Nephron (organoid): ENCODE measurements around the gene FRMD1.
A peak's percentile ranks its signal among the peaks of the same experiment; 100 is the strongest.

Experiments used
- H3K27ac Mint-ChIP-seq, 3 experiments: 2 replicates each; pipeline ENCODE4 v1.8.0; 2020; ENCODE audit warnings: mixed read lengths in 3 of 3, mild to moderate bottlenecking in 2 of 3, moderate library complexity in 1 of 3
- H3K27me3 Mint-ChIP-seq: 2 replicates; pipeline ENCODE4 v1.8.0; 2021; ENCODE audit warnings: low read depth, mild to moderate bottlenecking, moderate library complexity, mixed read lengths
- H3K36me3 Mint-ChIP-seq: 2 replicates; pipeline ENCODE4 v1.8.0; 2020; ENCODE audit warnings: low read depth, mixed read lengths
- H3K4me1 Mint-ChIP-seq: 2 replicates; pipeline ENCODE4 v1.8.0; 2020; ENCODE audit warnings: mixed read lengths
- H3K4me3 Mint-ChIP-seq, 3 experiments: 2 replicates each; pipeline ENCODE4 v1.8.0; 2020; ENCODE audit warnings: mild to moderate bottlenecking in 3 of 3, mixed read lengths in 3 of 3, moderate library complexity in 2 of 3
- H3K9me3 Mint-ChIP-seq: 2 replicates; pipeline ENCODE4 v1.8.0; 2020; ENCODE audit warnings: mixed read lengths
- TF ChIP-seq, protein P1 (sequence below), 3 experiments: fragments of 200-600 bp; sonication (generic); IDR thresholded peaks; one replicate each; pipeline ENCODE4 v1.5.0; 2021; ENCODE audit warnings: antibody characterized with exemption in 3 of 3; ENCODE audit not compliant: unreplicated experiment in 3 of 3

FRMD1 gene

DNA sequence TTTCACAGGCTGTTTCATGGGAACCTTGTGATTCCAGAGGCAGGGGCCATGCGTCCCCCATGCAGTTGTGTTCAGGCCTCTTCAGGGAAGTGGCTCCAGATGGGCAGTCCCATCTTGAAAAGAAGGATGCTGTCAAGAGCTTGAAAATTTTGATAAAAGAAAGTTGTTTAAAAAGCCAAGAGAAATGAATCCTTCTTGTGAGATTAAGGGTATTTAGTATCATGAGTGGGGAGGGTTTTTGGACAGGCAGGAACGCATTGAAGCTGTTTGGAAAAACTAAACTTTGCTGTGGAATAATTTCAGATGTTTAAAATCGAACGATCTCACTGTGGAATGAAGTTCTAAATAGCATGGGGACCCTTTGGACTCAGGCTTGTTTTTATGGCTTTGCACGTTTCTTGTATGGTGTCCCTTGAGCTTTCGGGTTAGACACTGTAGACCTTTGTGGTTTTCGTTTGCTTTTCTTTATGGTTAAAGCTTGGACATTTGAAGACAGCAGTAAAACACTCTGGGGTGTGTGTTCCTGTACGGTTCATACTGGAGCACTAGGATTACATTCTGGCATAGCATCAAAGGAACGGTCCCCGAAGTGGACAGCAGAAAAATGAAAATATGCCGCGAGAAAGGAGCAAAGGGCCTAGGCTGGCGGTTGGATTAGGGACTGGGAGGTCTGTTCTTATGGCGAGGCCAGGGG, 63.4 kb downstream of the FRMD1 start:
- H3K27me3 Mint-ChIP-seq = no peaks in the 10 kb centered on the region
- H3K4me1 Mint-ChIP-seq = peaks cover 45% of the 10 kb centered on the region
- peaks cover 12% of the 10 kb centered on the region for H3K36me3 Mint-ChIP-seq
- peaks cover 43% of the 10 kb centered on the region for H3K9me3 Mint-ChIP-seq
- TF ChIP-seq, protein P1, sequence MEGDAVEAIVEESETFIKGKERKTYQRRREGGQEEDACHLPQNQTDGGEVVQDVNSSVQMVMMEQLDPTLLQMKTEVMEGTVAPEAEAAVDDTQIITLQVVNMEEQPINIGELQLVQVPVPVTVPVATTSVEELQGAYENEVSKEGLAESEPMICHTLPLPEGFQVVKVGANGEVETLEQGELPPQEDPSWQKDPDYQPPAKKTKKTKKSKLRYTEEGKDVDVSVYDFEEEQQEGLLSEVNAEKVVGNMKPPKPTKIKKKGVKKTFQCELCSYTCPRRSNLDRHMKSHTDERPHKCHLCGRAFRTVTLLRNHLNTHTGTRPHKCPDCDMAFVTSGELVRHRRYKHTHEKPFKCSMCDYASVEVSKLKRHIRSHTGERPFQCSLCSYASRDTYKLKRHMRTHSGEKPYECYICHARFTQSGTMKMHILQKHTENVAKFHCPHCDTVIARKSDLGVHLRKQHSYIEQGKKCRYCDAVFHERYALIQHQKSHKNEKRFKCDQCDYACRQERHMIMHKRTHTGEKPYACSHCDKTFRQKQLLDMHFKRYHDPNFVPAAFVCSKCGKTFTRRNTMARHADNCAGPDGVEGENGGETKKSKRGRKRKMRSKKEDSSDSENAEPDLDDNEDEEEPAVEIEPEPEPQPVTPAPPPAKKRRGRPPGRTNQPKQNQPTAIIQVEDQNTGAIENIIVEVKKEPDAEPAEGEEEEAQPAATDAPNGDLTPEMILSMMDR (IDR thresholded peaks at IDR 0.05; ENCODE audit: unreplicated experiment in 3 of 3) = no peak
- peak overlapping the region in 1 of 3 experiments; percentile 19 for H3K4me3 Mint-ChIP-seq
- peak overlapping the region; percentile 74 to 92 (median 85) for H3K27ac Mint-ChIP-seq

DNA sequence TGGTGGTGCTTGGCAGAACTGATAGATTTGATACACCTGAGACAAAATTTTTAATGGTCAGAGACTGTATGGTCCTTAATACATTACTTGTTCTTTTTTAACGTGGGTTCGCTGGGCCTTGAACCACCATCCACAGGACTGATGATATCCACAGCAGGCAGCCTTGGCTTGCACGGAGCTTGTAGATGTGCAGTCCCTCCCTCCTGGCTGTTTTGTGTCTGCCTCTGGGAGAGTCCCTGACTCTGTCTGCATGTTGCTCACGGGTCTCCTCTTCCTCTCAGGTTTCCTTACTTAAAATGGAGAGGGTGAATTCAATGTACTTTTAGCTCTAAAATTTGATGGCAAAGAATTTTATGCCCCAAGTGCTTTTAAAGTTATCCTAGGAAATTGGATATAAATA, 64.0 kb downstream of the FRMD1 start:
- Mint-ChIP-seq H3K27ac (peak overlapping the region; percentile 74 to 92 (median 85)), H3K4me1 (peaks cover 42% of the 10 kb centered on the region), H3K36me3 (peaks cover 12% of the 10 kb centered on the region), H3K27me3 (no peaks in the 10 kb centered on the region), H3K9me3 (peaks cover 47% of the 10 kb centered on the region), H3K4me3 (no peak overlapping the region)
- TF ChIP-seq, protein P1 (IDR thresholded peaks at IDR 0.05; ENCODE audit: unreplicated experiment in 3 of 3) = no peak

DNA sequence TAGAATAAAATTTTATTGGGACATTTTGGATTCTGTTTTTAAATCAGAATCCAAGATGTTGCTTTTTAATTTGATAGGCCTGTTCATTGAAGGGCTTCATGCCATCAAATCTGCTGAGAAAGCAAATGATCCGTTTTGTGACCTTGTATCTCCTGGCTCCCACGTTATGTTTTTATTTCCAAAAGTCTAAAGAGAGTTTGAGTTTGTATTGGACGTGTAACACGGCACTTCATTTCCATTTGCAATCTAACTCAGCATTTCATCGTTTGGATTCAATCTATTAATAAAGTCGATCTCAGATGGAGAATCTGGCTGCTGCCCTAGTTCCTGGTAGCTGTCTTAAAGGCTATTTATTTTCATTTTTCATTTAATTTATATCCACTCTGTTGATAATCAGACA, 64.6 kb downstream of the FRMD1 start:
- Mint-ChIP-seq H3K36me3 (peaks cover 11% of the 10 kb centered on the region), H3K27ac (peak overlapping the region; percentile 43 to 92 (median 74)), H3K4me1 (peaks cover 42% of the 10 kb centered on the region), H3K9me3 (peaks cover 50% of the 10 kb centered on the region), H3K27me3 (no peaks in the 10 kb centered on the region), H3K4me3 (no peak overlapping the region)
- TF ChIP-seq, protein P1 (IDR thresholded peaks at IDR 0.05; ENCODE audit: unreplicated experiment in 3 of 3) = no peak

DNA sequence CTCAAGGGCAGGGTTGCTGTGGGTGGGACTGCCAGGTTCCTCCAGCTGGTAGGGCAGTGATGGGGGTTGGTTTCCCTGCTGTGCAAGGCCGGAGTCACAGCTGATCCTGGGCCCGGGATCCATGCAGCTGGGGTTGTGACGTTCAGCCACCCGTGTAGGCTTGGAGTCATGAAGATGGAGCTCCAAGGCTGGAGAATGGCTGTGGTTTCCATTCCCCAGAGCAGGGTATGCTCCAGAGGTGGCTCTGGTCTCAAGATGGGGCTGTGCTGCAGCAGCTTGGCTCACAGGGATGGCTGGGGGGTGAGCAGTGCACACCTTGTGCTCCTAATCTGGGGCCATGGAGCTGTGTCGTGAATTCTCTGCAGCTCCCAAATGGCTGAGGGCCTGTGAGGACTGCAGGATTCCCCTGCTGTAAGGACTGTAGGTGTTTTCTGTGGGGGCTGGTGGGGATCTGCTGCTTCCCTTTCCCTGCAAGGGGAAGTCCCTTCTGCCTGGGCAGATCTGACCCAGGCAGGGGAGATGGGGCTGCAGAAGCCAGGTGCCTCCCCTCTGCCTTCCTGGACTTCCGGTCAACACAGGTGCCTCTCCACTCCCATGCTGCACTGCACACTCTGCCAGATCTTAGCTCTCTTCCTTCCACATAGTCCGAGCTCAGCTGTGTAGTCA, 65.6 kb downstream of the FRMD1 start:
- H3K9me3 Mint-ChIP-seq = peaks cover 53% of the 10 kb centered on the region
- peaks cover 7% of the 10 kb centered on the region for H3K36me3 Mint-ChIP-seq
- H3K4me3 Mint-ChIP-seq = no peak overlapping the region
- TF ChIP-seq, protein P1 (IDR thresholded peaks at IDR 0.05; ENCODE audit: unreplicated experiment in 3 of 3) = no peak
- no peaks in the 10 kb centered on the region for H3K27me3 Mint-ChIP-seq
- H3K4me1 Mint-ChIP-seq = peaks cover 42% of the 10 kb centered on the region
- peak overlapping the region in 1 of 3 experiments; percentile 74 for H3K27ac Mint-ChIP-seq

DNA sequence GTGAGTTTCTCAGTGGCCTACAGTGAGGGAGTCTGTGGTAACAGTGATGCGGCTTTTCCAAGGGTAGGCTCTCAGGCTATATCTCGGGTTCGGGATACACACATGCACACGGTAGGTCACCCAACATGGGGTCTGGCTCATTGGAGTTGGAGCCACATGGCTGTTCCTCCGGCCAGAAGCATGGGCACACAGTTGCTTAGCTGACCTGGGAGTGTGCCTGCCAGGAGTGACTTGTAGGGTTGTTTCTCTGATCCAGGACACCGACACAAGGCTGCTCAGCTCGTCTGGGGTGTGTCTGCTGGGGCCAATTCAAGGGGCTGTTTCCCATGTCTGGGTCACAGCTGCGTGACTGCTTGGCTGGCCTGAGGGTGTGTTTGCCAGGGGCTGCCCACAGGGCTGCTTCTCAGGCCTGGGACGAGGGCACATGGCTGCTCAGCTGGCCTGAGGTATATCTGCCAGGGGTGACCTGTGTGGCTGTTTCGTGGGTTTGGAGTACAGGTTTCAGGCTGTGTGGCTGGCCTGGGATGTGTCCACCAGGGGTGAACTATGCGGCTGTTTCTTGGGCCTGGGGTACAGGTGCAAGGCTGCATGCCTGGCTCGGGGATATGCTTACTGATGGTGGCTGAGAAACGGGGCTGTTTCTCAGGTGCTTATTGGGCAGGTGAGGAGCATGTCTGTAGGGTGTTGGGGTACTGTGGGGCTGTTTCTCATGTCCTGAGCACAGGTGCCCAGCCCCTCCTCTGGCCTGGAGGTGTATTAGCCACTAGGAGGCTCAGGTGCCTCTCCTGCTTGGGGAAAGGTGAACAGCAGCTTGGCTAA, 66.4 kb downstream of the FRMD1 start:
- Mint-ChIP-seq H3K27ac (no peak overlapping the region), H3K4me3 (no peak overlapping the region), H3K9me3 (peaks cover 56% of the 10 kb centered on the region), H3K4me1 (peaks cover 42% of the 10 kb centered on the region), H3K27me3 (no peaks in the 10 kb centered on the region), H3K36me3 (peaks cover 7% of the 10 kb centered on the region)
- TF ChIP-seq, protein P1 (IDR thresholded peaks at IDR 0.05; ENCODE audit: unreplicated experiment in 3 of 3) = no peak
